ENCODE results near the gene THBS3. TPM values are rescaled to one million over a fixed set of nuclear protein-coding genes. Genes with fewer than 3 reads are reported as not detected.
"Not testable (repeated sequence)": the region's sequence is repeated elsewhere in the genome, so short reads cannot be mapped to it uniquely, and the experiment has no call there.

The THBS3 gene
- total and polyA plus RNA-seq, 3 experiments from 2014 or later = 2.9 to 7.9 (median 7.8) TPM

GRCh38 chr1:155244368-155245162, 36.9 kb upstream of the THBS3 start:
- peaks cover 4 to 9% of the 10 kb centered on the region in 2 donors for H3K27me3 Mint-ChIP-seq
- peaks cover 0 to 3% (median 3%) of the 10 kb centered on the region in 5 donors for H3K9me3 Mint-ChIP-seq
- H3K4me3 Mint-ChIP-seq = peak overlapping the region; percentile 82 to 95 (median 89)
- H3K27ac ChIP-seq (ENCODE audit: low read depth, low read length) = peak overlapping the region; percentile 75
- ChIA-PET CTCF (interaction anchor here (0.8 to 2.7 kb wide), 8 partner anchors 17 to 83 kb away, joined by 3 to 21 read pairs (median 6); partner anchors contain the start of genes CLK2, MTX1, SCAMP3 and THBS3), POLR2A (interaction anchor here (0.6 to 1.9 kb wide), 8 partner anchors 12 to 334 kb away, joined by 3 to 8 read pairs (median 4); partner anchors contain the start of genes CLK2, MTX1, SCAMP3 and THBS3)
- DNase-seq = peak; percentile 89 to 99 (median 97)
- peaks cover 0 to 7% (median 2%) of the 10 kb centered on the region in 3 donors for H3K36me3 Mint-ChIP-seq
- H3K27me3 ChIP-seq (ENCODE audit: insufficient read depth, low read length, poor library complexity, severe bottlenecking) = no peaks in the 10 kb centered on the region
- peaks cover 36 to 46% (median 40%) of the 10 kb centered on the region in 3 donors for H3K4me1 Mint-ChIP-seq
- H3K36me3 ChIP-seq (ENCODE audit: insufficient read depth, low read length) = no peaks in the 10 kb centered on the region
- peak overlapping the region; percentile 89 to 99 (median 95) for H3K27ac Mint-ChIP-seq
- peaks cover 38% of the 10 kb centered on the region for H3K4me1 ChIP-seq (ENCODE audit: insufficient read depth, low read length)
- peak overlapping the region; percentile 79 for H3K4me3 ChIP-seq (ENCODE audit: low read length)
- H3K9me3 ChIP-seq (ENCODE audit: low read length) = no peaks in the 10 kb centered on the region

GRCh38 chr1:155242805-155243358, 35.2 kb upstream of the THBS3 start:
- DNase-seq = no peak
- no peak overlapping the region for H3K4me3 ChIP-seq (ENCODE audit: low read length)
- POLR2A ChIA-PET = interaction anchor here (0.7 to 1.2 kb wide), 2 partner anchors 27 to 34 kb away, joined by 8 read pairs; partner anchors contain the start of genes MTX1 and THBS3
- no peaks in the 10 kb centered on the region for H3K36me3 ChIP-seq (ENCODE audit: insufficient read depth, low read length)
- H3K9me3 Mint-ChIP-seq = peaks cover 0 to 3% (median 3%) of the 10 kb centered on the region in 5 donors
- H3K9me3 ChIP-seq (ENCODE audit: low read length) = no peaks in the 10 kb centered on the region
- peaks cover 42 to 48% (median 43%) of the 10 kb centered on the region in 3 donors for H3K4me1 Mint-ChIP-seq
- H3K36me3 Mint-ChIP-seq = peaks cover 0 to 19% (median 2%) of the 10 kb centered on the region in 3 donors
- peak overlapping the region; percentile 79 to 98 (median 92) for H3K27ac Mint-ChIP-seq
- H3K27me3 ChIP-seq (ENCODE audit: insufficient read depth, low read length, poor library complexity, severe bottlenecking) = no peaks in the 10 kb centered on the region
- H3K27ac ChIP-seq (ENCODE audit: low read depth, low read length) = peak overlapping the region; percentile 75
- peaks cover 38% of the 10 kb centered on the region for H3K4me1 ChIP-seq (ENCODE audit: insufficient read depth, low read length)
- peaks cover 4 to 9% of the 10 kb centered on the region in 2 donors for H3K27me3 Mint-ChIP-seq
- peak overlapping the region; percentile 82 to 95 (median 89) for H3K4me3 Mint-ChIP-seq
- CTCF ChIA-PET = interaction anchor here (0.6 to 2.4 kb wide), 2 partner anchors 35 to 81 kb away, joined by 3 to 21 read pairs; partner anchors contain the start of genes MTX1 and THBS3

GRCh38 chr1:155241841-155242264, 34.2 kb upstream of the THBS3 start:
- Mint-ChIP-seq H3K27me3 (peaks cover 4 to 9% of the 10 kb centered on the region in 2 donors), H3K4me3 (peak overlapping the region; percentile 43 to 90 (median 85)), H3K36me3 (peaks cover 2 to 29% (median 2%) of the 10 kb centered on the region in 3 donors), H3K4me1 (peaks cover 42 to 48% (median 43%) of the 10 kb centered on the region in 3 donors), H3K27ac (peak overlapping the region in 7 of 8 donors; percentile 39 to 98 (median 92)), H3K9me3 (peaks cover 0 to 3% (median 3%) of the 10 kb centered on the region in 5 donors)
- Histone ChIP-seq H3K36me3 (ENCODE audit: insufficient read depth, low read length) (no peaks in the 10 kb centered on the region), H3K4me1 (ENCODE audit: insufficient read depth, low read length) (peaks cover 38% of the 10 kb centered on the region), H3K27me3 (ENCODE audit: insufficient read depth, low read length, poor library complexity, severe bottlenecking) (no peaks in the 10 kb centered on the region), H3K27ac (ENCODE audit: low read depth, low read length) (no peak overlapping the region), H3K9me3 (ENCODE audit: low read length) (no peaks in the 10 kb centered on the region), H3K4me3 (ENCODE audit: low read length) (no peak overlapping the region)
- DNase-seq = no peak
- ChIA-PET POLR2A (interaction anchor here (1.8 kb wide), 1 partner anchor 14 kb away, joined by 9 read pairs; no protein-coding TSS in a partner anchor), CTCF (interaction anchor here (1.1 to 1.9 kb wide), 4 partner anchors 9 to 49 kb away, joined by 3 to 14 read pairs (median 4); no protein-coding TSS in a partner anchor)

GRCh38 chr1:155241069-155241679, 33.5 kb upstream of the THBS3 start:
- H3K4me3 ChIP-seq (ENCODE audit: low read length) = peak overlapping the region; percentile 56
- H3K27ac ChIP-seq (ENCODE audit: low read depth, low read length) = no peak overlapping the region
- Mint-ChIP-seq H3K36me3 (peaks cover 2 to 35% (median 5%) of the 10 kb centered on the region in 3 donors), H3K27ac (peak overlapping the region; percentile 39 to 97 (median 89)), H3K27me3 (peaks cover 4 to 9% of the 10 kb centered on the region in 2 donors), H3K4me1 (peaks cover 42 to 49% (median 43%) of the 10 kb centered on the region in 3 donors), H3K9me3 (peaks cover 0 to 3% (median 3%) of the 10 kb centered on the region in 5 donors), H3K4me3 (peak overlapping the region; percentile 83 to 90 (median 87))
- ChIA-PET POLR2A (interaction anchor here (1.8 kb wide), 1 partner anchor 14 kb away, joined by 9 read pairs; no protein-coding TSS in a partner anchor), CTCF (interaction anchor here (0.7 to 1.9 kb wide), 5 partner anchors 9 to 68 kb away, joined by 3 to 14 read pairs (median 3); partner anchors contain the start of gene KRTCAP2)
- peaks cover 38% of the 10 kb centered on the region for H3K4me1 ChIP-seq (ENCODE audit: insufficient read depth, low read length)
- no peaks in the 10 kb centered on the region for H3K36me3 ChIP-seq (ENCODE audit: insufficient read depth, low read length)
- H3K27me3 ChIP-seq (ENCODE audit: insufficient read depth, low read length, poor library complexity, severe bottlenecking) = no peaks in the 10 kb centered on the region
- peak; percentile 42 to 80 (median 67) for DNase-seq
- H3K9me3 ChIP-seq (ENCODE audit: low read length) = no peaks in the 10 kb centered on the region

- H3K27ac ChIP-seq (ENCODE audit: low read depth, low read length) = no peak overlapping the region
- H3K27me3 ChIP-seq (ENCODE audit: insufficient read depth, low read length, poor library complexity, severe bottlenecking) = no peaks in the 10 kb centered on the region
- H3K4me3 Mint-ChIP-seq = peak overlapping the region in 1 of 7 donors; percentile 69
- DNase-seq = no peak
- CTCF ChIA-PET = interaction anchor here (0.8 to 1.0 kb wide), 2 partner anchors 10 to 14 kb away, joined by 3 to 4 read pairs; no protein-coding TSS in a partner anchor
- no peaks in the 10 kb centered on the region for H3K36me3 ChIP-seq (ENCODE audit: insufficient read depth, low read length)
- peaks cover 12% of the 10 kb centered on the region for H3K4me1 ChIP-seq (ENCODE audit: insufficient read depth, low read length)
- H3K27me3 Mint-ChIP-seq = no peaks in the 10 kb centered on the region
- H3K27ac Mint-ChIP-seq = peak overlapping the region in 5 of 8 donors; percentile 9 to 85 (median 26)
- H3K9me3 ChIP-seq (ENCODE audit: low read length) = no peaks in the 10 kb centered on the region
- POLR2A ChIA-PET = no interaction called here
- H3K4me3 ChIP-seq (ENCODE audit: low read length) = no peak overlapping the region
- H3K9me3 Mint-ChIP-seq = no peaks in the 10 kb centered on the region
- peaks cover 5 to 41% (median 5%) of the 10 kb centered on the region in 3 donors for H3K36me3 Mint-ChIP-seq
- peaks cover 24 to 27% (median 25%) of the 10 kb centered on the region in 3 donors for H3K4me1 Mint-ChIP-seq
These were observed 28.8 kb upstream of the THBS3 start for GRCh38 chr1:155236451-155236850.

GRCh38 chr1:155235375-155235774, 27.7 kb upstream of the THBS3 start:
- Mint-ChIP-seq H3K4me3 (peak overlapping the region in 2 of 7 donors; percentile 32), H3K4me1 (peaks cover 13 to 16% (median 16%) of the 10 kb centered on the region in 3 donors), H3K36me3 (peaks cover 5 to 39% (median 5%) of the 10 kb centered on the region in 3 donors), H3K27ac (peak overlapping the region in 5 of 8 donors; percentile 31 to 83 (median 58))
- CTCF ChIA-PET; H3K4me1 ChIP-seq (ENCODE audit: insufficient read depth, low read length); DNase-seq; H3K36me3 ChIP-seq (ENCODE audit: insufficient read depth, low read length); H3K27me3 Mint-ChIP-seq; H3K9me3 ChIP-seq (ENCODE audit: low read length); H3K9me3 Mint-ChIP-seq; H3K27ac ChIP-seq (ENCODE audit: low read depth, low read length); H3K4me3 ChIP-seq (ENCODE audit: low read length); POLR2A ChIA-PET; H3K27me3 ChIP-seq (ENCODE audit: insufficient read depth, low read length, poor library complexity, severe bottlenecking): not testable (repeated sequence)

GRCh38 chr1:155233502-155233901, 25.8 kb upstream of the THBS3 start:
- CTCF ChIA-PET; H3K4me3 ChIP-seq (ENCODE audit: low read length); POLR2A ChIA-PET: not testable (repeated sequence)

More at GRCh38 chr1:155233502-155233901, 25.8 kb upstream of the THBS3 start:
- H3K27ac Mint-ChIP-seq; H3K4me1 ChIP-seq (ENCODE audit: insufficient read depth, low read length); H3K27me3 ChIP-seq (ENCODE audit: insufficient read depth, low read length, poor library complexity, severe bottlenecking); H3K4me1 Mint-ChIP-seq; H3K9me3 ChIP-seq (ENCODE audit: low read length); H3K27me3 Mint-ChIP-seq; H3K9me3 Mint-ChIP-seq; H3K36me3 ChIP-seq (ENCODE audit: insufficient read depth, low read length); H3K27ac ChIP-seq (ENCODE audit: low read depth, low read length); H3K4me3 Mint-ChIP-seq; DNase-seq: not testable (repeated sequence)
- H3K36me3 Mint-ChIP-seq = peaks cover 5 to 29% (median 5%) of the 10 kb centered on the region in 3 donors
